ENCODE data around the gene OSBPL8.

Gene OSBPL8

DNA sequence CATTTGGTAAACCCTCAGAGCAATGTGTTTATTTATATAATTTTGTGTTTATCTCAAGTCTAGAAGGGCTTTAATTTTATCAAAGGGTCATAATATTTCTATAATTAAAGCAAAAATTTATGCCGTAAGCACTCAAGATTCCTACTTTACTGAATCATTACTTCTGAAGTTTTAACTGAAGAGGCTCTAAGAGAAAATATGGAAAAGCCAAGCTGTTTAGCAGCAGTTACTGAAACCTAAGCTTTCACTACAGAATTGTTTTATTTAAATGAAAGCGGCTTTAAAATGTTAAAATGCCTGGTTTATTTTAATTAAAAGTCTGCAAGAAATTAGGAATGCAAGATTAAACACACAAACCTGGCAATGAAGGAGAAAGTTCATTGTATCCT, 137.4 kb downstream of the OSBPL8 start:
- H3K9ac ChIP-seq (ENCODE audit: low read depth, low read length), result no peak overlapping the region; the same call in 1 of the 2 replicates
- no peak overlapping the region for H3K27ac ChIP-seq (ENCODE audit: low read depth, low read length)
- peaks cover 20% of the 10 kb centered on the region for H3K4me1 ChIP-seq (ENCODE audit: control insufficient read depth, insufficient read depth, low read length)
- H3K27me3 ChIP-seq (ENCODE audit: control insufficient read depth, insufficient read depth, low read length), result no peaks in the 10 kb centered on the region
- H3K36me3 ChIP-seq (ENCODE audit: control insufficient read depth, insufficient read depth, low read length), result no peaks in the 10 kb centered on the region
- no peak overlapping the region for H3K4me3 ChIP-seq (ENCODE audit: low read depth, low read length)
- 0 out of 2 replicates have a peak, but pooled peaks cover 6% of the 10 kb centered on the region for H3K9me3 ChIP-seq (ENCODE audit: control insufficient read depth, insufficient read depth, low read length)

DNA sequence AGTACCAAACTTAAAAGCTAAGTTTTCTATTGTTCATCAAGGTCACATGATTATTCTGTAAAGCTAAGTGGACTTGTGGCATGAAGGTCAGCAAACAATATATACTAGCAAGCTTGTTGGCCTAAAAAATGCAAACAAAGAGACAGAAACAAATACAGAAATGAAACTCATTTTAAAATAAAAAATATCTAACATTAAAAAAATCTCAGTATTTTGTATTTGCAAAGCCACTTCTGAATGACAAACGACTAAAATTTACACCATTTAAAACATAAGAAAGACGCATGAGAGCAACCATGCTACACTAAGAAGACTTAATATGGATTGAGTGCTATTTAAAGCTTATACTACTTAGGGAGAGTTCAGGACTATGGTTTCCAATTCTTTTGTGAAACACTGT, 138.5 kb downstream of the OSBPL8 start:
- Histone ChIP-seq H3K9me3 (ENCODE audit: control insufficient read depth, insufficient read depth, low read length) (0 out of 2 replicates have a peak, but pooled peaks cover 6% of the 10 kb centered on the region), H3K4me1 (ENCODE audit: control insufficient read depth, insufficient read depth, low read length) (peaks cover 20% of the 10 kb centered on the region), H3K9ac (ENCODE audit: low read depth, low read length) (no peak overlapping the region), H3K27me3 (ENCODE audit: control insufficient read depth, insufficient read depth, low read length) (no peaks in the 10 kb centered on the region), H3K36me3 (ENCODE audit: control insufficient read depth, insufficient read depth, low read length) (no peaks in the 10 kb centered on the region), H3K4me3 (ENCODE audit: low read depth, low read length) (no peak overlapping the region), H3K27ac (ENCODE audit: low read depth, low read length) (no peak overlapping the region)

DNA sequence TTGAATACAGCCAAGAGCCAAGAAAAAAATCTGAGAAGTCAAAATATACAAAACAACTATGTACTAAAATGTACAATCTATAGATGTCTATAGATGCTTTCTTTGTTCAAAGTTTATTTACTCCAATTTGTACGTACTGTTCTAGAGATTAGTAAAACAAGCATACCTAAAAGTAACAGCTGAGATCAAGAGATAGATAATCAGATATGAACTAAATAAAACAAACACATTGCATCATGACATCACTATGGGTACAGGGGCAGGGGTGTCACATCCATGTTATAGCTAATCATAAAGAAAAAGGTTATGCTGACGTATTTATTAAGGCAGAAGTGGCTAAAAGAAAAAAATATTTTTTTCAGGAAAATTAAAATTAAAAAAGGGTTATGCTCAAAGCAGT, 139.3 kb downstream of the OSBPL8 start:
- no peaks in the 10 kb centered on the region for H3K36me3 ChIP-seq (ENCODE audit: control insufficient read depth, insufficient read depth, low read length)
- no peaks in the 10 kb centered on the region for H3K27me3 ChIP-seq (ENCODE audit: control insufficient read depth, insufficient read depth, low read length)
- no peak overlapping the region for H3K9ac ChIP-seq (ENCODE audit: low read depth, low read length)
- peaks cover 20% of the 10 kb centered on the region for H3K4me1 ChIP-seq (ENCODE audit: control insufficient read depth, insufficient read depth, low read length)
- H3K4me3 ChIP-seq (ENCODE audit: low read depth, low read length), result no peak overlapping the region
- H3K27ac ChIP-seq (ENCODE audit: low read depth, low read length), result no peak overlapping the region
- H3K9me3 ChIP-seq (ENCODE audit: control insufficient read depth, insufficient read depth, low read length), result 0 out of 2 replicates have a peak, but pooled peaks cover 2% of the 10 kb centered on the region

DNA sequence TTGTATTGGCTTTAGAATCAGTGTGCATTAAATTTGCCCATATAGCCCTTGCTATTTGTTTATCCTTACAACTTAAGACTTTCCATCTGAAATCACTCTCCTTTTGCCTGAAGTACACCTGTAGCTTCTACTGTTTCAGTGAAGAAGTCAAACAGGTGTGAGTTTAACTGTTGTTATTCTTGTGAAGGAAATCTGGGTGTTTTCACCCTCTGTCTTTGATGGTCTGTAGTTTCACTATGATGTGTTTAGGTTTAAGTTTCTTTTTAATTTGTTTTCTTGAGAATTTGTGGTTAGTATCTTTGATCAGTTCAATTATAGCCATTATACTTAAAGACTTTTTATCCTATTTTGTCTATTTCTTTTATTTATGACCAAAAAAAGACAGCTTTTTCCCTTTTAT, 142.5 kb downstream of the OSBPL8 start:
- Histone ChIP-seq H3K4me3 (ENCODE audit: low read depth, low read length) (no peak overlapping the region), H3K4me1 (ENCODE audit: control insufficient read depth, insufficient read depth, low read length) (peaks cover 5% of the 10 kb centered on the region; the same call in 1 of the 2 replicates), H3K27ac (ENCODE audit: low read depth, low read length) (no peak overlapping the region)

DNA sequence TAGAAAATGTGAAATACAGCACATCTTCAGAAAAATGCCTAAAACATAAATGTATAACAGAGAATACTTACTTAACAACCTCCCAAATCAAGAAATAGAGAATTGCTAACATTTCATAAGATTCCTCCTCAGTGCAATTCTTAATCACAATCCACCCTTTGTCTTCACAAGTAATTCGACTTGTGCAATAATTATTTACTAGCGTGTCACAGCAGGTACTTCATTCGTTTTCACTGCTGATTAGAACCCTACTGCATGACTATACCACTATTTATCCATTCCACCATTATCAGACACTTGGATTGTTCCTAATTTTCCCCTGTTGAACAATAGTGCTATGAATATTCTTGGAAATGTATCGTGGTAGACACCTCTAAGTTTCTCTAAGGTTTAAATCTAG, 146.4 kb downstream of the OSBPL8 start:
- Histone ChIP-seq H3K4me3 (ENCODE audit: low read depth, low read length) (no peak overlapping the region), H3K27me3 (ENCODE audit: control insufficient read depth, insufficient read depth, low read length) (no peaks in the 10 kb centered on the region), H3K27ac (ENCODE audit: low read depth, low read length) (no peak overlapping the region), H3K9me3 (ENCODE audit: control insufficient read depth, insufficient read depth, low read length) (no peaks in the 10 kb centered on the region), H3K4me1 (ENCODE audit: control insufficient read depth, insufficient read depth, low read length) (no peaks in the 10 kb centered on the region), H3K9ac (ENCODE audit: low read depth, low read length) (no peak overlapping the region), H3K36me3 (ENCODE audit: control insufficient read depth, insufficient read depth, low read length) (no peaks in the 10 kb centered on the region)

More for the DNA sequence above, 142.5 kb downstream of the OSBPL8 start:
- no peak overlapping the region for H3K9ac ChIP-seq (ENCODE audit: low read depth, low read length)
- H3K9me3 ChIP-seq (ENCODE audit: control insufficient read depth, insufficient read depth, low read length), result no peaks in the 10 kb centered on the region
- no peaks in the 10 kb centered on the region for H3K36me3 ChIP-seq (ENCODE audit: control insufficient read depth, insufficient read depth, low read length)
- H3K27me3 ChIP-seq (ENCODE audit: control insufficient read depth, insufficient read depth, low read length), result no peaks in the 10 kb centered on the region

DNA sequence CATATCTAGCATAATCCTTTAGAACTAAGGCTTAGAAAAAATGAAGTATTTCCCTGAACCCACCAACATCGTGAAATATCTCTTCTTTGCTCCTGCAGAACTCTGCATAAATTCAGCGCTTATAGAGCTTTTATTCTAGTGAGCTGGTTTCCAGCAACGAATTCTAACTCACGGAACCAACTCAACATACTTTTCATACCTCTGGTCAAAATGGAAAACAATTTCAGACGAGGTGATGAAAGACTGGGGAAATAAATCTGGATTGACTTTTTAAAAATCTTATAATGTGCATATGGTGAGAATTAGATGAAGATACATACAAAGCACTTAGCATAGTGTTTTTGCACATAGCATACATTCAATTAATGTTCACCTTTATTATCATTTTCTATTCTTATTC, 148.8 kb downstream of the OSBPL8 start:
- no peaks in the 10 kb centered on the region for H3K36me3 ChIP-seq (ENCODE audit: control insufficient read depth, insufficient read depth, low read length)
- no peaks in the 10 kb centered on the region for H3K9me3 ChIP-seq (ENCODE audit: control insufficient read depth, insufficient read depth, low read length)
- H3K4me1 ChIP-seq (ENCODE audit: control insufficient read depth, insufficient read depth, low read length), result no peaks in the 10 kb centered on the region
- H3K27ac ChIP-seq (ENCODE audit: low read depth, low read length), result no peak overlapping the region
- no peak overlapping the region for H3K4me3 ChIP-seq (ENCODE audit: low read depth, low read length)
- H3K9ac ChIP-seq (ENCODE audit: low read depth, low read length), result no peak overlapping the region
- no peaks in the 10 kb centered on the region for H3K27me3 ChIP-seq (ENCODE audit: control insufficient read depth, insufficient read depth, low read length)

DNA sequence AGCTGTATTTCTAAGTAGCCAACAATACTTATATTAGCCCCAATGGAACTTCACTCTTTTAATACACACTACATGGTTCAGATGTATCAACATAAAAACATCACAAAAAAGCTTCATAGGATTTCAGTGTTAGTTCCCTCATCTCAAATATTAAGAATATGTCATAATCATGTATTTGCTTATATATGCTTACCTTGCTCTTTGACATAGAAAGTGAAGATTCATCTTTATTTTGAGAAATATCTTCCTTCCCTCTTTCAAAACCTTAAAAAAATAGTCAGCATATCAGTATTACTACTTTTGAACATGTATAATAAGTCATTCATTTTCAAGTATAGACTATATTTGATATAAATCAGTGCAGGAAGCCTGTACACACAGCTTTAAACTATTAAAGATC, 149.2 kb downstream of the OSBPL8 start:
- Histone ChIP-seq H3K4me3 (ENCODE audit: low read depth, low read length) (no peak overlapping the region), H3K9me3 (ENCODE audit: control insufficient read depth, insufficient read depth, low read length) (no peaks in the 10 kb centered on the region), H3K36me3 (ENCODE audit: control insufficient read depth, insufficient read depth, low read length) (no peaks in the 10 kb centered on the region), H3K9ac (ENCODE audit: low read depth, low read length) (no peak overlapping the region), H3K27ac (ENCODE audit: low read depth, low read length) (no peak overlapping the region), H3K27me3 (ENCODE audit: control insufficient read depth, insufficient read depth, low read length) (no peaks in the 10 kb centered on the region), H3K4me1 (ENCODE audit: control insufficient read depth, insufficient read depth, low read length) (no peaks in the 10 kb centered on the region)

DNA sequence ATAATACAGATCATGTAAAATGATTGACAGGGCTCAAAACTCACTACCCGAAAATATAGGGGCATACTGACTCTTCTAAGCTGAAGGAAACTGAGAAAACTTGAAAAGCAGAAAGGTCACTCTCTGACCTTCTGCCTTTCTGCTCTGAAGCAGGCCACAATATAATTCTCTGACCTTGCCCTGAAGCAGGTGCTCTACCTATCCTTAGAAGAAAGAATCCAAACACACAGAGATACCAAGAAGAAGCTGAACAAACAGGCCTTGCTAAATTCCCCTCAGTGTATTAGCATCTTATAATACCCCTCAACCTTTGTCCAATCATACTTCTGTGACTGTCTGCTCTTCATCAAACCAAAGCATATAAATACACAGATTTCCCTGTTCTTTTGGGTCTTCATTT, 150.5 kb downstream of the OSBPL8 start:
- no peak overlapping the region for H3K9ac ChIP-seq (ENCODE audit: low read depth, low read length)
- H3K27me3 ChIP-seq (ENCODE audit: control insufficient read depth, insufficient read depth, low read length), result no peaks in the 10 kb centered on the region
- no peak overlapping the region for H3K4me3 ChIP-seq (ENCODE audit: low read depth, low read length)
- no peaks in the 10 kb centered on the region for H3K36me3 ChIP-seq (ENCODE audit: control insufficient read depth, insufficient read depth, low read length)
- H3K9me3 ChIP-seq (ENCODE audit: control insufficient read depth, insufficient read depth, low read length), result no peaks in the 10 kb centered on the region
- H3K4me1 ChIP-seq (ENCODE audit: control insufficient read depth, insufficient read depth, low read length), result no peaks in the 10 kb centered on the region
- no peak overlapping the region for H3K27ac ChIP-seq (ENCODE audit: low read depth, low read length)

DNA sequence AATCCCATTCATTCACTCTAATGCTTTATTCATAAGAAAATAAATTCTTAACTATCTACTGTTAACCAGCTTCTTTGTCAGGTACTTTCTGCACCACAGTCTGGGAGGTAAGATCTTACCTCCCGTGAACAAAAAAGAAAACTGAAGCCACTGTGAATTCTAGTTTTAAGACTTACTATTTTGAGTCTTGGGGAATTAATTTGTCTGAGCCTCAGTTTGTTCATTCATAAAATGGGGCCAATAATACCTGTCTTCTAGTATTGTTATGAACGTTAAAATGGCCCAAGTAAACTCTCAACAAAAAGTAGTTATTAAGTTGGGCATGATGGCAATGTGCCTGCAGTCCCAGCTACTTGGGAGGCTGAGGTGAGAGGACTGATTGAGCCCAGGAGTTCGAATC, 151.9 kb downstream of the OSBPL8 start:
- Histone ChIP-seq H3K4me3 (ENCODE audit: low read depth, low read length) (no peak overlapping the region), H3K27me3 (ENCODE audit: control insufficient read depth, insufficient read depth, low read length) (no peaks in the 10 kb centered on the region), H3K9me3 (ENCODE audit: control insufficient read depth, insufficient read depth, low read length) (no peaks in the 10 kb centered on the region), H3K9ac (ENCODE audit: low read depth, low read length) (no peak overlapping the region), H3K36me3 (ENCODE audit: control insufficient read depth, insufficient read depth, low read length) (no peaks in the 10 kb centered on the region), H3K27ac (ENCODE audit: low read depth, low read length) (no peak overlapping the region), H3K4me1 (ENCODE audit: control insufficient read depth, insufficient read depth, low read length) (no peaks in the 10 kb centered on the region)

DNA sequence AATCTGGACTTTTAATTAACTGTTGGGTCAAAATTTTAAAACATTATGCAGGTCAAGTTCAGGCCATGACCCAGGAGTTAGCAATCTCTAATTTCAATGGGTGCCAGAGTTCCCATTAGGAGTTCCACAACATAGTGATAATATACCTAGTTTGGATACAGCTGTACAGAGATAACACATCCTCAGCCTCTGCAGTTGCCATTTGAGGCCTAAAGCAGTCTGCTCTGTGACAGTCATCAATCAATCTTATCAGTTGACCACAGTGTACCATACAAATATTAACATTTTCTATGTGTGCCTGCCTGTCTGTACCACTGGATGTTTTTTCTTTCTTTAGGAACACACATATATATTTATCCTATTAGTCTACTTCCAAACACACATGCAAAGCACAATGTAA, 157.3 kb downstream of the OSBPL8 start:
- Histone ChIP-seq H3K9me3 (ENCODE audit: control insufficient read depth, insufficient read depth, low read length) (no peaks in the 10 kb centered on the region), H3K27ac (ENCODE audit: low read depth, low read length) (no peak overlapping the region), H3K4me1 (ENCODE audit: control insufficient read depth, insufficient read depth, low read length) (no peaks in the 10 kb centered on the region), H3K9ac (ENCODE audit: low read depth, low read length) (no peak overlapping the region), H3K27me3 (ENCODE audit: control insufficient read depth, insufficient read depth, low read length) (no peaks in the 10 kb centered on the region), H3K36me3 (ENCODE audit: control insufficient read depth, insufficient read depth, low read length) (peaks cover 8% of the 10 kb centered on the region; the same call in 1 of the 2 replicates), H3K4me3 (ENCODE audit: low read depth, low read length) (no peak overlapping the region)

DNA sequence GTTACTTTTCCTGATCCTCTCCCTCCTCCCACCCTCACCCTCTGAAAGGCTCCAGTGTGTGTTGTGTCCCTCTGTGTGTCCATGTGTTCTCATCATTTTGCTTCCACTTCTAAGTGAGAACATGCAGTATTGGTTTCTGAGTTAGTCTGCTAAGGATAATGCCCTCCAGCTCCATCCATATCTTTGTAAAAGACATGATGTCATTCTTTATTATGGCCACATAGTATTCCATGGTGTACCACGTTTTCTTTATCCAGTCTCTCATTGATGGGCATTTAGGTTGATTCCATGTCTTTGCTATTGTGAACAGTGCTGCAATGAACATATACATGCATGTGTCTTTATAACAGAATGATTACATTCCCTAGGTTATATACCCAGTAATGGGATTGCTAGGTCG, 159.4 kb downstream of the OSBPL8 start:
- H3K36me3 ChIP-seq (ENCODE audit: control insufficient read depth, insufficient read depth, low read length), result peaks cover 8% of the 10 kb centered on the region; the same call in 1 of the 2 replicates

DNA sequence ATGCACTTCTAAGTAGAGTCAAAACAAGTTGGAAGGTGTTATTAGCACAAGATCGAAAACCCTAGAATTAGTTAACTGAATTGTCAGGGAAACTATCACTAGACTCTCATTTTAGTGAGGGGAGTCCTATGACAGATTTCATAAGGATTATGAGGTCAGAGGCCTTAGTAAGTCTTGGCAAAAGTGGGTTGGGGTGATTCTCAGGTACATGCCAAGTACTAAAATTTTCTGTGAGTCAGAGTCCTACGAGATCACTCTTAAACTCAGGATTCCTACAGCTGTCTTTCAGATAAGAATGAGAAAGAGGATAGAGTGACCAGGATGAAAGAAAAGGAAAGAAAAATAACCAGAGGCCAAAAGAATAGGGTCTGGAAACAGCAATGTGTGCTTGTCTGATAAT, 160.5 kb downstream of the OSBPL8 start:
- Histone ChIP-seq H3K4me3 (ENCODE audit: low read depth, low read length) (no peak overlapping the region), H3K27me3 (ENCODE audit: control insufficient read depth, insufficient read depth, low read length) (no peaks in the 10 kb centered on the region), H3K36me3 (ENCODE audit: control insufficient read depth, insufficient read depth, low read length) (peaks cover 8% of the 10 kb centered on the region; the same call in 1 of the 2 replicates), H3K9me3 (ENCODE audit: control insufficient read depth, insufficient read depth, low read length) (no peaks in the 10 kb centered on the region), H3K9ac (ENCODE audit: low read depth, low read length) (no peak overlapping the region), H3K27ac (ENCODE audit: low read depth, low read length) (no peak overlapping the region), H3K4me1 (ENCODE audit: control insufficient read depth, insufficient read depth, low read length) (no peaks in the 10 kb centered on the region)

More for the DNA sequence above, 159.4 kb downstream of the OSBPL8 start:
- Histone ChIP-seq H3K9me3 (ENCODE audit: control insufficient read depth, insufficient read depth, low read length) (no peaks in the 10 kb centered on the region), H3K4me3 (ENCODE audit: low read depth, low read length) (no peak overlapping the region), H3K27ac (ENCODE audit: low read depth, low read length) (no peak overlapping the region), H3K27me3 (ENCODE audit: control insufficient read depth, insufficient read depth, low read length) (no peaks in the 10 kb centered on the region), H3K4me1 (ENCODE audit: control insufficient read depth, insufficient read depth, low read length) (no peaks in the 10 kb centered on the region), H3K9ac (ENCODE audit: low read depth, low read length) (no peak overlapping the region)
